HG02642 (cell line): Measurements from ENCODE around the gene MARK3.

Experiments used
- ATAC-seq: cut with Tn5 transposase; IDR thresholded peaks from one replicate; pipeline ENCODE4 v1.9.1; 2021; ENCODE audit warnings: mild to moderate bottlenecking; ENCODE audit not compliant: unreplicated experiment, poor library complexity

MARK3 gene

GRCh38 chr14:103543721-103544387 is 158.6 kb downstream of the MARK3 start:
- no peak for ATAC-seq

DNA sequence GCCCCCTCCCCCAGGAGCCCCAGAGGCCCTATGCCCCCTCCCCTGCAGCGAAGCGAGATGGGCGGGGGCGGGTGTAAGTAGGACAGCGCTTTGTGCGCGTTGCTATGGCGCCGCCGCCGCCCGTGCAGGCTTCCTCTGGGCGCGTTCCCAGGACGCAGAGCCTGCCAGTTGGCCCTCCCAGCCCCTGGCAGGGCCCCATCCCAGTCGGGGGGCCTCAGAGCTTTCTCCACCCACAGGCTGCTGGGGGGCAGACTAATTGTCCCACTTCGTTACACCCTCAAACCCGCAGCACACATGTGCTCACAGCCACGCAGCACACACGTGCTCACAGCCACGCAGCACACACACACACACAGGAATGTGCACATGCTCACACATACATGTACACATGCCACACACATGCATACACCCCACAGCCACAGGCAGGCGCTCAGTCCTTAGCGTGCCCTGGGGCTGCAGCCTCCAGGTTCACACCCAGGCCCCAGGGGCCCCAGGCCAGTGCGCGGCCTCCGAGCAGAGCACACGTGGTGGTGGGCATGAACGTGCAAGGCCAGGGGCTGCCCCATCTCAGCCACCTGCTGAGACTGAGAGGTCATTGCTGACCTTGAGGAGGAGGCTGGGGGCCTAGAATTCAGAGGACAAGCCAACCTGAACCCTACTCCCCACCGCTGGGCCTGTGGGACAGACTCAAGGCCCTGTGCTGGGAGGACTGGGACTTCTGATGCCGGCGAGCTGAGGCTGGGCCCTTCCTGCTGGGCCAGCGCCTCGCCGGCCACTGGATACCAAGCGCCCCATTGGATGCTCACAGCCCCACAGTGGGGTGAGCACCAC is 159.4 kb downstream of the MARK3 start:
- no peak for ATAC-seq

- ATAC-seq: no peak
These were observed 160.2 kb downstream of the MARK3 start for GRCh38 chr14:103545219-103545914.

DNA sequence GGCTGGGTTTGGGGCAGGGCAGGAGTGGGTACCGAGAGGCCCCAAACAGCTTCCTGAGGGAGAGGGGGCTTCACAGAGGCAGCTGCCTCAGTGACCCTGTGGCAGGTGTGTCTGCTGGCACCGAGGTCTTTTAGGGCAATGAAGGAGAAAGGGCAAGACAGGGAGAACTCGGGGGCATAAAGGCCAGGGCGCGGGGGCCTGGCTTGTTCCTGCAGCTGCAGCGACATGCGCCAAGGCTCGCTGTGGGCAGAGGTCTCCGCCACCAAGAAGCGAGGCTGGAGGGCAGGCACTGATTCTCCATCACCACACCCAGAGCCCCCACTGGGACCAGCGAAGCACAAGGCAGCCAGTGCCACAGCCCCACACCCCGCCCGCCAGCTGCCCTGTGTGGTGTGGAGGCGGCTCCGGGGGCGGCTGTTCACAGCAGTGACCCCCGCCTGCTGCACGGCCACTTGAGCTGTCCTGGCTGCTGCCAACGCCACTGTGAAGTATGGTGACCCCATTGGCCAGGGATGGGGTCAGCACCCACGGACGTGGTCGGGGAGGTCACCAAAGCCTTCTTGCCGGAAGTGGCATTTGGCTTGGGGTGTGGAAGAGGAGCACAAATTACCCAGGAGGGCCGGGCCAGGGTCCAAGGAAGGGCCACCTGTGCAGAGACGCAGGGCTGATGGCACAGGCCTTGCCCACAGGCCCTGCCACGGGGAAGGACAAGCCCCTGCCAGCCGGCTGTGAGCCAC is 160.9 kb downstream of the MARK3 start:
- no peak for ATAC-seq

- ATAC-seq: no peak
These were observed 161.6 kb downstream of the MARK3 start for GRCh38 chr14:103546652-103547454.

GRCh38 chr14:103547455-103547940 is 162.3 kb downstream of the MARK3 start:
- ATAC-seq: no peak

- ATAC-seq: no peak
These were observed 162.8 kb downstream of the MARK3 start for GRCh38 chr14:103547941-103548462.

DNA sequence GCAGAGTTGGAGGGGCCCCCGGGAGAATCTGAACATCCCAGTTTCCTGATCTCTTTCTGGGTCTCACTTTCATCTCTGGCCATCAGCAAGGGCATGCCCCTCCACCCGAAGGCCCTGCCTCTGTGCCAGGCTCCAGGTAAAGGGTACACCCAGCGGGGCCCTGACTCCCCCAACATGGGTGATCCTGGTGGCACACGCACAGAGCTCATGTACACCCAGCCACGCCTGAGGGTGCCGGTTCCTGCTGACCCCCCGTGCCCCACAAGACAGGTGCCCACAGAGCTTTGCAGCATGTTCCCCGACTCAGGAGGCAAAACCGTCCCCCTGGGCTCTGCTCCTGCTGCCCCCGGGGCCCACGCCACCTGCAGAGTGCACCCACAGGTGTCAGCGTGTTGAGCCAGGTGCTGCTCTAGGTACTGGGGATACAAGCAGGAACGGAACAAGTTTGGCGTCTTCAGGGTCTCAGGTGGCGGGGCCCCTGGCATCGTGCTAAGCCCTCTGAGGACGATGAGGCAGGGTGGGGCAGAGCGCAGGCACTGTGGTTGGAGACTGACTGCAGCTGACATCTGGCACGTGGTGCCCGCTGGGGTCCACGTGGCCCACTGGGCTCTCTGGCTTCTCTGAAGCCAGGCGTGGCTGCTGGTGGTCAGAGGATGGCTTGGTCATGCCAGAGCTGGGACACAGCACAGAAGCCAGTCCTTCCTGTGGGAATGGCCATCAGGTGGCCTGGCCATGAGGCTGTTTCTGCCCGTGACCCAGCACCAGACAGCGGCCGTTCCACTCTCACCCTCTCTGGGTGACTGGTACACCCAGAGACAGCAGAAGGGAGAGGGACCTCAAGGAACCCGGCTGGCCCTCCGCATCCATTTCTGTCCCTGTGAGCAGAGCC is 163.5 kb downstream of the MARK3 start:
- no peak for ATAC-seq

- no peak for ATAC-seq
These were observed 164.4 kb downstream of the MARK3 start for GRCh38 chr14:103549361-103550311.

DNA sequence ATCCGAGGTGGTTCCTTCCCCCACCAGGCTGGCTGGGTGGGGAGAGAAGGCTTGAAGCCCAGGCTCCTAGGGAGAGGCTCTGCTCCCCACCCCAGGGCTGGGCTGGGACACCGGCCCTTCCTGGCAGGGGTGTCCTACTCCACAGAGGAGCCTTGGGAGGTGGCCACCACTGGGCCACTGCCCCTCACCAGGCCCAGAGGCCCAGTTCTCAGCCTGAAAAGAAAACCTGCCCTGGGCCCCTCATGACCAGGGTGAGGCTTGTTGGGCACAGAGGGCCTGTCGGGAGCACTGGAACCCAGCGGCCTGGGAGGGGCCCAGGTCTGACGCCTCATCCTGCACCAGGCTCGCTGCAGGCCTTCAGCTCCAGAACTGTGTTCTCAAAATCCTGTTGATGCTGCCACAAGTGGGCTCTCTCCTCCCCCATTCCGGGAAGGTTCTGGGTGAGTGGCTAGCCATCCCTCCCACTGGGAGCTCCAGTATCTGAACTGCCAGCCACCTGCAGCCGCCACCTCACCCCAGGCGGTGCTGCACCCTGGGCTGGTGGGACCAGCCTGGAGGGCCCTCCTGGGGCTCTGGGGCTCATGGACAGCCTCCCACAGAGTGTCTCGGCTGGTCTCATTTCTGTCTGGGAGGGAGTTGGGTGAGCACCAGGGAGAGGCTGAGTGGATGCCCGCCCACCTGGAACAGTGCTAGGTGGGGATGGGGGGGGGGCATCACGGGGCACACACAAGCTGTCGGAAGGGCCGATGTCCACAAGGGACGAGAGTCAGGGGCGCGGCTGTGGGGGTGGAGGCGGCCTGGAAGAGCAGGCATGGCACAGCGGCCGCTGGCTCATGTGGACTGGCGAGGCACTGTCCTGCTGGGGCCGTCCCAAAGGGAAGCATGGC is 165.5 kb downstream of the MARK3 start:
- no peak for ATAC-seq

- no peak for ATAC-seq
These were observed 166.1 kb downstream of the MARK3 start for GRCh38 chr14:103551338-103551762.

DNA sequence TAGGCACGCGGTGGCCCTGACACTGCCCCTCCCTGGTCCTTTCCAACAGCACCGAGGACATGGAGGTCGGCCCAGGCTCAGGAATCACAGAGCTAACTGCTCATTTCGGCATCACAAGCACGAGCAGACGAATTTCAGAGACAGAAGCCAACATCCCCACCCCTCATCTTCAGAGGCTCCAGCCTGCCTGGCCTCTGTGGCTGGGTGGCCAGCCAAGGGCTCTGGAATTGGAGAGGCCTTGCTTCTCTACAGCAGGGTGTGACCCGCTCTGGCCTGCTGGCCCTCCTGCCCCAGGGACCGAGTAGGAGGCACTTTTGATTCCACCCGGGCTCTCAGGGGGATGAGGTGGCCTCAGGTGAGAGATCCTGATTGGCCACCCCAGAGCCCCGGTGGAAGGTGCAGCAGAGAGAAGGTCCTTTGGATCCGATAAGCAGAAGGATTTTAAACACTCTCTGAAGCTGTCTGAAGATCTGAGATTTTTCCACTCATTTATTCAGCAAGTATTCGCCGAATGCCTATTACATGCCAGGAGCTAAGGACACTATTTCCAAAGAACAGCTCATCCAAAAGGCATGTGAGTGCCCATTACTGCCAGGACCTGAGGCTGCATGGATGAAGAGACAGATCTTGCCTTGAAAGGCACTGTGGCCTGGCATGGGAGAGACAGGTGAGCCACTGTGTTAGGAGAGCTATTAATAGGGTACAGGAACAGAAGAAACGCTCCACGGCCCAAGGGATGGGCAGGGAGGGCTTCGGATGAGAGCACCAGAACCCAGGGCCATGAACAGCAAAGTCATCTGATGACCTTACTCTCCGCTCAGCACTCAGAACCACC is 167.0 kb downstream of the MARK3 start:
- ATAC-seq: no peak

- no peak for ATAC-seq
These were observed 167.6 kb downstream of the MARK3 start for GRCh38 chr14:103552846-103553210.
